Breast epithelium (tissue), 4 donors: ENCODE measurements around the gene FNBP1. TPM values are rescaled to one million over a fixed set of nuclear protein-coding genes. Genes with fewer than 3 reads are reported as not detected.
"Not testable (repeated sequence)": the region's sequence is repeated elsewhere in the genome, so short reads cannot be mapped to it uniquely, and the experiment has no call there.

ENCODE experiments used
- DNase-seq, 2 donors: peaks; one replicate each; pipeline ENCODE4 v3.0.0-alpha.2; 2019; ENCODE audit warnings: low spot score in 2 of 2
- H3K27ac ChIP-seq, 2 donors: fragments of 200-600 bp; sonication (generic) in 1 of 2; one replicate each; pipeline ENCODE4 v1.5.1; 2016 to 2019; ENCODE audit warnings: mild to moderate bottlenecking in 1 of 2
- H3K27me3 ChIP-seq, 2 donors: fragments of 200-600 bp; sonication (generic) in 1 of 2; one replicate each; pipeline versions ENCODE4 v1.5.1 to v1.6.0; 2017 to 2019; ENCODE audit warnings: control low read depth in 1 of 2, mild to moderate bottlenecking in 1 of 2
- H3K36me3 ChIP-seq: fragments of 200-600 bp; one replicate; pipeline ENCODE4 v1.5.1; 2019
- H3K4me1 ChIP-seq, 2 donors: fragments of 200-600 bp; sonication (generic); one replicate each; pipeline ENCODE4 v1.5.1; 2016 to 2019; ENCODE audit warnings: control low read depth in 1 of 2
- H3K4me3 ChIP-seq, 3 donors: fragments of 200-600 bp; sonication (generic); 1 replicate in 2 of 3; 2 replicates in 1 of 3; pipeline ENCODE4 v1.5.1; 2016 to 2019; ENCODE audit warnings: mild to moderate bottlenecking in 3 of 3, moderate library complexity in 2 of 3
- H3K9me3 ChIP-seq, 2 donors: fragments of 200-600 bp; sonication (generic) in 1 of 2; one replicate each; pipeline ENCODE4 v1.5.1; 2016 to 2019; ENCODE audit warnings: control low read depth in 1 of 2
- POLR2A ChIP-seq: fragments of 450-650 bp; IDR thresholded peaks from one replicate; pipeline ENCODE4 v1.6.1; 2016; ENCODE audit warnings: antibody characterized with exemption, mild to moderate bottlenecking, moderate library complexity
- POLR2AphosphoS5 ChIP-seq, 3 donors: sonication (generic); formaldehyde crosslinking; IDR thresholded peaks; one replicate each; pipeline ENCODE4 v1.6.1; 2017; ENCODE audit warnings: antibody characterized with exemption in 3 of 3
- intact Hi-C: fragments of 100-400 bp; cut with DNase I; formaldehyde crosslinking; loops from one replicate; pipeline ENCODE4 v1.15.1; 2023; ENCODE audit warnings: low total_unique reads
- total RNA-seq, 3 donors: library from RNA; depleted of rRNA; stranded (reverse); fragments of >200 nt; gene quantifications; one replicate each; pipeline ENCODE4 v1.1.0, GENCODE V29; 2016
- TF ChIP-seq, protein P1 (sequence below), 3 donors: fragments of 450-650 bp; IDR thresholded peaks; one replicate each; pipeline ENCODE4 v1.5.1; 2016 to 2017; ENCODE audit warnings: antibody characterized with exemption in 3 of 3, mild to moderate bottlenecking in 3 of 3, moderate library complexity in 3 of 3

FNBP1 gene
- total RNA-seq, 3 donors from 2014 or later: 31.3 to 49.8 (median 41.9) TPM

DNA sequence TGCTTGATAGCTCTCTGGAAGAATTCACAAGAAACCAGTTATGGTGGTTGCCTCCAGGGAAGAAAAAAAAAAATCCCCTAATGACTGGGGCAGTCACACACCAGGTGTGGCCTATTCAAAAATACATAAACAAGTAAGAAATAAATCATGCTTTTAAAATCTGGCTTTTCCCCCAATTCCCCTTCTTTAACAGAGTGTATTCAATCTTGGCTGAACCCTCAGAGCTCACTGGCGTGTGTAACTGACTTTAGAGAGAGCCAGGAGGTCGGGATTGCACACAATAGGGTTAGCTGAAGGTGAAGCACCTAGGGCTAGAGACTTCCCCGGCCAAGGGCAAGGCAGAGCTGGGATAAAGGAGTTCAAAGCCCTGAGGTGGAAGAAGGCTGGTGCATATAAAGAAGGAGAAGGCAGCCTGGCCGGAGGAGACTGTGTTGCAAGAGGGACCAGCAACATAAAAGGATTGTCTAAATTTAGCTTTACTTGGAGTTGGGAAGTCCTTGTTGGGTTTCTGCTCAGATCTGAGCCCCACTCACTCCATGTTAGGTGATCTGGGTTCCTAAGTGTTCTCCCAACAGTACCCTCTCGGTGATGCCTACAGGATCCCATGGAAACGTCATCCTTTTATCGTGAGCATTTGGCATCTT is 19.7 kb downstream of the FNBP1 start:
- Histone ChIP-seq H3K9me3 (no peaks in the 10 kb centered on the region), H3K4me3 (no peak overlapping the region), H3K27me3 (no peaks in the 10 kb centered on the region), H3K36me3 (no peaks in the 10 kb centered on the region), H3K4me1 (peaks cover 0 to 9% of the 10 kb centered on the region in 2 donors), H3K27ac (peak overlapping the region; percentile 28 to 65)
- no peak for DNase-seq
- no peak for TF ChIP-seq POLR2A
- TF ChIP-seq, protein P1, sequence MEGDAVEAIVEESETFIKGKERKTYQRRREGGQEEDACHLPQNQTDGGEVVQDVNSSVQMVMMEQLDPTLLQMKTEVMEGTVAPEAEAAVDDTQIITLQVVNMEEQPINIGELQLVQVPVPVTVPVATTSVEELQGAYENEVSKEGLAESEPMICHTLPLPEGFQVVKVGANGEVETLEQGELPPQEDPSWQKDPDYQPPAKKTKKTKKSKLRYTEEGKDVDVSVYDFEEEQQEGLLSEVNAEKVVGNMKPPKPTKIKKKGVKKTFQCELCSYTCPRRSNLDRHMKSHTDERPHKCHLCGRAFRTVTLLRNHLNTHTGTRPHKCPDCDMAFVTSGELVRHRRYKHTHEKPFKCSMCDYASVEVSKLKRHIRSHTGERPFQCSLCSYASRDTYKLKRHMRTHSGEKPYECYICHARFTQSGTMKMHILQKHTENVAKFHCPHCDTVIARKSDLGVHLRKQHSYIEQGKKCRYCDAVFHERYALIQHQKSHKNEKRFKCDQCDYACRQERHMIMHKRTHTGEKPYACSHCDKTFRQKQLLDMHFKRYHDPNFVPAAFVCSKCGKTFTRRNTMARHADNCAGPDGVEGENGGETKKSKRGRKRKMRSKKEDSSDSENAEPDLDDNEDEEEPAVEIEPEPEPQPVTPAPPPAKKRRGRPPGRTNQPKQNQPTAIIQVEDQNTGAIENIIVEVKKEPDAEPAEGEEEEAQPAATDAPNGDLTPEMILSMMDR (IDR thresholded peaks at IDR 0.05): no peak
- intact Hi-C loops: no loop called here

DNA sequence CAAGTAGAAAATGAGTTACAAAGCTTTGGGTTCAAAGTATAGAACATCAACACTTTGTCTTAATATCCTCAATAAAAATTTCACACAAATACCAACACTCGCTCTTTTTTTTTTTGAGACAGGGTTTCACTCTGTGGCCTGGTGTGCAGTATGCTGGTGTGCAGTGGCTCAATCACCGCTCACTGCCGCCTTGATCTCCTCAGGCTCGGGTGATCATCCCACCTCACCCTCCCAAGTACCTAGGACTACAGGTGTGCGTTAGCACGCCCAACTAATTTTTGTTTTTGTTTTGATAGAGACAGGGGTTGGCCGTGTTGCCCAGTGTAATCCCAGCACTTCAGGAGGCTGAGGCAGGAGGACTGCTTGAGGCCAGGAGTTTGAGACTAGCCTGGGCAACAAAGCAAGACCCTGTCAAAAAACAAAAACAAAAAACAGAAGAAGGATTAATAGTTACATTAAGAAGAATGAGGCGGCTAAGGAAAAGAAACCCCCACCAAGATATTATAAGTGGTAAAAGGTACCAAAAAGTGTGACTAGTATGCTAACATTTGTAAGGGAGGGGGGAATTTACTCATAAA is 20.3 kb downstream of the FNBP1 start:
- DNase-seq: no peak
- H3K9me3 ChIP-seq: no peaks in the 10 kb centered on the region
- no peak overlapping the region for H3K4me3 ChIP-seq
- peaks cover 0 to 8% of the 10 kb centered on the region in 2 donors for H3K4me1 ChIP-seq
- no peaks in the 10 kb centered on the region for H3K27me3 ChIP-seq
- TF ChIP-seq, protein P1 (IDR thresholded peaks at IDR 0.05): no peak
- TF ChIP-seq POLR2AphosphoS5 (IDR thresholded peaks at IDR 0.05): no peak
- no peak for TF ChIP-seq POLR2A
- intact Hi-C loops: no loop called here
- no peaks in the 10 kb centered on the region for H3K36me3 ChIP-seq
- H3K27ac ChIP-seq: peak overlapping the region; percentile 28 to 65

DNA sequence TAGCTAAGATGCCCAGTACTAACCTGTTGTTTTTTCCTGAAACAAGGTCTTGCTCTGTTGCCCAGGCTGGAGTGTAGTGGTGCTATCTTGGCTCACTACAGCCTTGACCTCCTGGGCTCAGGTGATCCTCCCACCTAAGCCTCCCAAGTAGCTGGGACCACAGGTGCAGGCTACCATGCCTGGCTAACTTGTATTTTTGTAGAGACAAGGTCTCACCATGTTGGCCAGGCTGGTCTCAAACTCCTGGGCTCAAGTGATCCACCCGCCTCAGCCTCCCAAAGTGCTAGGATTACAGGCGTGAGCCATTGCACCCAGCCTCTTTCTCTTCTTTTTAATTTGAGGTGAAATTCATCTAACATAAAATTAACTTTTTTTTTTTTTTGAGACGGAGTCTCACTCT is 21.1 kb downstream of the FNBP1 start:
- H3K36me3 ChIP-seq, H3K4me3 ChIP-seq, H3K27ac ChIP-seq, intact Hi-C loops, H3K4me1 ChIP-seq, DNase-seq, H3K9me3 ChIP-seq, H3K27me3 ChIP-seq: not testable (repeated sequence)

DNA sequence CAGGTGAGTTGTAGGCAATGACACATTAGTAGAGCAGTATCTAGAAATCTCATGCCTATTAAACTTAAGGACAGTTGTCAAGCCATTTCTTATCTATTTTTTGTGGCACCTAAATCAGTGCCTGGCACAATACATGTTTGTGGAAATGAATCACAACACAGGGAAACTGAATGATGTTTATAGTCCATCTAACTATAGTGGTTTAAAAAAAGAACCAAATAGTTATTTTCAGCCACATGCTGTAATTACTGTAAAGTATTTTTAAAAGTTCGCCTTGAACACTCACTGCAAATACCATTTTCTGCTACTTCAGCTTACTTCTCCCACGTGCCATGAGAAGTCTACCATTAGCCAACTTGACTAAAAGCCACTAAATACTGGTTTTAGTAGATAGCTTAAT is 21.9 kb downstream of the FNBP1 start:
- Histone ChIP-seq H3K4me1 (peaks cover 0 to 8% of the 10 kb centered on the region in 2 donors), H3K36me3 (no peaks in the 10 kb centered on the region), H3K27me3 (no peaks in the 10 kb centered on the region), H3K9me3 (no peaks in the 10 kb centered on the region), H3K27ac (no peak overlapping the region), H3K4me3 (no peak overlapping the region)
- intact Hi-C loops: no loop called here
- TF ChIP-seq, protein P1 (IDR thresholded peaks at IDR 0.05): no peak
- TF ChIP-seq POLR2A (no peak), POLR2AphosphoS5 (IDR thresholded peaks at IDR 0.05) (no peak)
- DNase-seq: no peak

DNA sequence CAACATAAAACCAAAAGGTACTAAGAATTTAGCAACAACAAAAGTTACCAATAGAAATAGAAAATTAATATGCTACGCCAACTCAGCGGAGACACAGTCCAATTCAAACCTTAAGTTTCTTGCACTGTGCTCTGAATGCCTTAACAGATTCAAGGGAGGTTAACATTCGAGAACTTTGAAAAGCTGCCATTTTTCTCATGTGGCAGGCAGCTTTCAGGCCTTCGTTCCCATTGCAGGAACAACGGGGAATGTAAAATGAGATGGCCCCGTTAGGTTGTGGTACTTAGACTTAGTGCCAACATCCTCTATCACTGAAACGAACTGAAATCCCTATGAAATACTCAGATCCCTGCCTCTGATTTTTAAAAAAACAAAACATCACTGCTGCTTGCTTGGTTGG is 22.4 kb downstream of the FNBP1 start:
- no peaks in the 10 kb centered on the region for H3K36me3 ChIP-seq
- TF ChIP-seq POLR2A: no peak
- no peak for TF ChIP-seq POLR2AphosphoS5 (IDR thresholded peaks at IDR 0.05)
- TF ChIP-seq, protein P1 (IDR thresholded peaks at IDR 0.05): no peak
- peaks cover 0 to 8% of the 10 kb centered on the region in 2 donors for H3K4me1 ChIP-seq
- DNase-seq: no peak
- no peak overlapping the region for H3K4me3 ChIP-seq
- no peaks in the 10 kb centered on the region for H3K9me3 ChIP-seq
- peak overlapping the region in 1 of 2 donors; percentile 50 for H3K27ac ChIP-seq
- intact Hi-C loops: no loop called here
- H3K27me3 ChIP-seq: no peaks in the 10 kb centered on the region
